Suprapubic skin (tissue), 4 donors: ENCODE results near the gene GABRB3.

ENCODE experiments used
- EP300 ChIP-seq: sonication (generic); formaldehyde crosslinking; IDR thresholded peaks from one replicate; pipeline ENCODE4 v1.6.1; 2017; ENCODE audit warnings: antibody characterized with exemption
- POLR2A ChIP-seq, 2 donors: fragments of 450-650 bp; IDR thresholded peaks; one replicate each; pipeline ENCODE4 v1.6.1; 2017; ENCODE audit warnings: antibody characterized with exemption in 2 of 2, mild to moderate bottlenecking in 2 of 2, moderate library complexity in 2 of 2
- POLR2AphosphoS5 ChIP-seq, 3 donors: sonication (generic); formaldehyde crosslinking; IDR thresholded peaks; one replicate each; pipeline ENCODE4 v1.6.1; 2017; ENCODE audit warnings: antibody characterized with exemption in 3 of 3
- TF ChIP-seq, protein P1 (sequence below), 2 donors: fragments of 200-600 bp in 1 of 2; fragments of 450-650 bp in 1 of 2; sonication (generic) in 1 of 2; IDR thresholded peaks; one replicate each; pipeline ENCODE4 v1.5.1; 2016 to 2019; ENCODE audit warnings: antibody characterized with exemption in 2 of 2, mild to moderate bottlenecking in 1 of 2, moderate library complexity in 1 of 2

DNA sequence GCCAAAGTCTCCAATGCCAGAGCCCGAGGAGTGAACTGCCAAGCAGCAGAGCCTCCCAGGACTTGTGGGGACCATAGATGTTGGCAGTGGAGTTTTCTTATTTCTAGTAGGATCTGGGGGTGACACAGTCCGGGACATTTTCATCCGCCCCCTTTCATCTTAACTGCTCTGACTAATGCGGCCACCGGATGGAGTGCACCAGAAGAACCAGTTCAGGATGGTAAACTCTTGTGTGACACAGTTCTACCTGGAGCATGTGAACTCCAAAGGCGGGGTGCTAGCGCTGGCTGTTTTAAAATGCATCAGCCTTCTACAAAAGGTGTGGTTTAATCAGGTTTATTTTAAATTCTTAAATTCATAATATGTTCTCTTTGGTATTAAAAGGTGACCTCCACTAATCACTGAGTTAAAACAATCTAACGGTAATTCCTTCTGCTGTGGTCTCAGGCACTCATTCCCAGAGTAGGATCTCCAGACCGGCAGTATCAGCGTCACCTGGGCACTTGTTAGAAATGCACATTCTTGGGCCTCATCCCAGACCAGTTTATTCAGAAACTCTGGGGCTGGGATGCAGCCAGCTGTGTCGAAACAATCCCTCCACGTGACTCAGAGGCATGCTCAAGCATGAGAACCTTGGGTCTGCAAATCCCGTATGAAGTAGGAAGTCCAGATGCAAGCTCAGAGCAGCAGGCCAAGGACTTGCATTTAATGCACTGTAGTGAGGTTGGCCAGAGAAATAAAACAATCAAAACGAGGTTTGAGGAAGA is 105.5 kb downstream of the GABRB3 start:
- TF ChIP-seq, protein P1, sequence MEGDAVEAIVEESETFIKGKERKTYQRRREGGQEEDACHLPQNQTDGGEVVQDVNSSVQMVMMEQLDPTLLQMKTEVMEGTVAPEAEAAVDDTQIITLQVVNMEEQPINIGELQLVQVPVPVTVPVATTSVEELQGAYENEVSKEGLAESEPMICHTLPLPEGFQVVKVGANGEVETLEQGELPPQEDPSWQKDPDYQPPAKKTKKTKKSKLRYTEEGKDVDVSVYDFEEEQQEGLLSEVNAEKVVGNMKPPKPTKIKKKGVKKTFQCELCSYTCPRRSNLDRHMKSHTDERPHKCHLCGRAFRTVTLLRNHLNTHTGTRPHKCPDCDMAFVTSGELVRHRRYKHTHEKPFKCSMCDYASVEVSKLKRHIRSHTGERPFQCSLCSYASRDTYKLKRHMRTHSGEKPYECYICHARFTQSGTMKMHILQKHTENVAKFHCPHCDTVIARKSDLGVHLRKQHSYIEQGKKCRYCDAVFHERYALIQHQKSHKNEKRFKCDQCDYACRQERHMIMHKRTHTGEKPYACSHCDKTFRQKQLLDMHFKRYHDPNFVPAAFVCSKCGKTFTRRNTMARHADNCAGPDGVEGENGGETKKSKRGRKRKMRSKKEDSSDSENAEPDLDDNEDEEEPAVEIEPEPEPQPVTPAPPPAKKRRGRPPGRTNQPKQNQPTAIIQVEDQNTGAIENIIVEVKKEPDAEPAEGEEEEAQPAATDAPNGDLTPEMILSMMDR (IDR thresholded peaks at IDR 0.05): no peak
- no peak for TF ChIP-seq EP300
- TF ChIP-seq POLR2A (IDR thresholded peaks at IDR 0.05): no peak
- TF ChIP-seq POLR2AphosphoS5 (IDR thresholded peaks at IDR 0.05): no peak
